Panc1 (cell line): Measurements from ENCODE around the gene VOPP1.

Experiments used
- POLR2AphosphoS5 ChIP-seq: IDR thresholded peaks from 2 replicates; pipeline ENCODE4 v1.6.1; 2012; ENCODE audit warnings: mild to moderate bottlenecking, low read depth, low read length, moderate library complexity
- TF ChIP-seq, protein P1 (sequence below): fragments of 450-650 bp; IDR thresholded peaks from 2 replicates; pipeline ENCODE4 v1.5.1; 2017; ENCODE audit warnings: mild to moderate bottlenecking

DNA sequence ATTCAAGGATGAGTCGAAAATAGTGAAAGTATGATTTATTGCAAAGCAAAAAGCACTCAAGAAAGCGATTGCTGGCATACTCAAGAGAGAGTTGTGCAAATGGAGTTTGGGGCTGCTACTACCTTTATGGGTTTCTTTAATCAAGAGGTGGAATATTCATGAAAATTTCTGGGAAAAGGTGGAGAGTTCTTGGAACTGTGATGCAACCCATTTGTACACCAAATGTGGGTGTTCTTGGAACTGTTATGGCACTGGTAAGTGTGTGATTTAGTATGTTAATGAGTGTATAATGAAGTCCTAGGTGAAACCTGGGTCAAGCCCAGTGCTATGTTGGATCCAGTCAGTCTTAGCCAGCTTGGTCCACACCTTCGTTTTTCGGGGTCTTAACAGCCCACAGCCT lies 3.4 kb upstream of the VOPP1 start:
- no peak for TF ChIP-seq POLR2AphosphoS5
- TF ChIP-seq, protein P1, sequence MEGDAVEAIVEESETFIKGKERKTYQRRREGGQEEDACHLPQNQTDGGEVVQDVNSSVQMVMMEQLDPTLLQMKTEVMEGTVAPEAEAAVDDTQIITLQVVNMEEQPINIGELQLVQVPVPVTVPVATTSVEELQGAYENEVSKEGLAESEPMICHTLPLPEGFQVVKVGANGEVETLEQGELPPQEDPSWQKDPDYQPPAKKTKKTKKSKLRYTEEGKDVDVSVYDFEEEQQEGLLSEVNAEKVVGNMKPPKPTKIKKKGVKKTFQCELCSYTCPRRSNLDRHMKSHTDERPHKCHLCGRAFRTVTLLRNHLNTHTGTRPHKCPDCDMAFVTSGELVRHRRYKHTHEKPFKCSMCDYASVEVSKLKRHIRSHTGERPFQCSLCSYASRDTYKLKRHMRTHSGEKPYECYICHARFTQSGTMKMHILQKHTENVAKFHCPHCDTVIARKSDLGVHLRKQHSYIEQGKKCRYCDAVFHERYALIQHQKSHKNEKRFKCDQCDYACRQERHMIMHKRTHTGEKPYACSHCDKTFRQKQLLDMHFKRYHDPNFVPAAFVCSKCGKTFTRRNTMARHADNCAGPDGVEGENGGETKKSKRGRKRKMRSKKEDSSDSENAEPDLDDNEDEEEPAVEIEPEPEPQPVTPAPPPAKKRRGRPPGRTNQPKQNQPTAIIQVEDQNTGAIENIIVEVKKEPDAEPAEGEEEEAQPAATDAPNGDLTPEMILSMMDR, result no peak
